RWPE2 (cell line): Measurements from ENCODE around the gene EDN3.

Source experiments
- ATAC-seq: fragments of 200-7000 bp; cut with Tn5 transposase; 3 replicates; pipeline ENCODE4 v1.9.1; 2021; ENCODE audit warnings: low read depth
- DNase-seq: peaks from one replicate; pipeline ENCODE4 v3.0.0-alpha.2; 2020; ENCODE audit warnings: low spot score
- H3K27ac ChIP-seq: fragments of 450-650 bp; 2 replicates; pipeline ENCODE4 v1.5.1; 2017; ENCODE audit warnings: mild to moderate bottlenecking; ENCODE audit not compliant: poor library complexity, severe bottlenecking
- H3K27me3 ChIP-seq: fragments of 250-450 bp; sonication (Bioruptor Pico); 2 replicates; pipeline ENCODE4 v1.5.1; 2021; ENCODE audit warnings: mild to moderate bottlenecking, moderate library complexity; ENCODE audit not compliant: insufficient read depth, poor library complexity, severe bottlenecking
- H3K36me3 ChIP-seq: fragments of 250-450 bp; sonication (Bioruptor Pico); 2 replicates; pipeline ENCODE4 v1.5.1; 2020; ENCODE audit warnings: low read depth, mild to moderate bottlenecking, moderate library complexity
- H3K4me1 ChIP-seq: fragments of 250-450 bp; sonication (Bioruptor Pico); 2 replicates; pipeline ENCODE4 v1.5.1; 2021; ENCODE audit warnings: mild to moderate bottlenecking, moderate library complexity; ENCODE audit not compliant: insufficient read depth, poor library complexity, severe bottlenecking
- H3K4me3 ChIP-seq: fragments of 250-450 bp; sonication (Bioruptor Pico); 2 replicates; pipeline ENCODE4 v1.5.1; 2021; ENCODE audit warnings: mild to moderate bottlenecking, moderate library complexity; ENCODE audit not compliant: severe bottlenecking
- H3K9me3 ChIP-seq: fragments of 250-450 bp; sonication (Bioruptor Pico); 2 replicates; pipeline ENCODE4 v1.5.1; 2021; ENCODE audit warnings: mild to moderate bottlenecking, moderate library complexity; ENCODE audit not compliant: severe bottlenecking
- CTCF ChIP-seq: fragments of 450-650 bp; IDR thresholded peaks from one replicate; pipeline ENCODE4 v1.5.1; 2017; ENCODE audit warnings: mild to moderate bottlenecking, moderate library complexity; ENCODE audit not compliant: poor library complexity, severe bottlenecking

EDN3 gene

GRCh38 chr20:59300333-59301081 is at the start of gene EDN3:
EDN3 (plus strand) TSS chr20:59300611; CDS start chr20:59300813, 202 bp downstream.
- Histone ChIP-seq H3K27ac (no peak within 1 kb of the TSS), H3K36me3 (no peaks in the 10 kb centered on the region), H3K27me3 (peaks cover 98% of the 10 kb centered on the region), H3K4me1 (no peaks in the 10 kb centered on the region), H3K4me3 (no peak within 1 kb of the TSS), H3K9me3 (no peaks in the 10 kb centered on the region)
- no peak for TF ChIP-seq CTCF
- no peak for DNase-seq
- no peak for ATAC-seq

- TF ChIP-seq CTCF: no peak
- no peaks in the 10 kb centered on the region for H3K36me3 ChIP-seq
- H3K27me3 ChIP-seq: peaks cover 95% of the 10 kb centered on the region
- no peak for ATAC-seq
- no peaks in the 10 kb centered on the region for H3K4me1 ChIP-seq
- no peak overlapping the region for H3K4me3 ChIP-seq
- no peak for DNase-seq
- peaks cover 4% of the 10 kb centered on the region for H3K9me3 ChIP-seq
- no peak overlapping the region for H3K27ac ChIP-seq
These were observed 47.1 kb upstream of the EDN3 start for GRCh38 chr20:59253325-59253724.

- DNase-seq (no peak), ATAC-seq (peak; percentile 74)
- Histone ChIP-seq H3K4me1 (no peaks in the 10 kb centered on the region), H3K27ac (no peak overlapping the region), H3K4me3 (no peak overlapping the region), H3K36me3 (no peaks in the 10 kb centered on the region), H3K27me3 (peaks cover 95% of the 10 kb centered on the region), H3K9me3 (peaks cover 4% of the 10 kb centered on the region)
- peak; percentile 29 for TF ChIP-seq CTCF
These were observed 46.6 kb upstream of the EDN3 start for GRCh38 chr20:59253779-59254319.

- DNase-seq (no peak), ATAC-seq (no peak)
- no peaks in the 10 kb centered on the region for H3K4me1 ChIP-seq
- no peak for TF ChIP-seq CTCF
- peaks cover 97% of the 10 kb centered on the region for H3K27me3 ChIP-seq
- H3K4me3 ChIP-seq: no peak overlapping the region
- H3K27ac ChIP-seq: no peak overlapping the region
- H3K36me3 ChIP-seq: no peaks in the 10 kb centered on the region
- H3K9me3 ChIP-seq: peaks cover 4% of the 10 kb centered on the region
These were observed 45.2 kb upstream of the EDN3 start for GRCh38 chr20:59255256-59255655.

- Histone ChIP-seq H3K4me3 (no peak overlapping the region), H3K9me3 (no peaks in the 10 kb centered on the region), H3K27me3 (peaks cover 90% of the 10 kb centered on the region), H3K4me1 (no peaks in the 10 kb centered on the region), H3K36me3 (no peaks in the 10 kb centered on the region), H3K27ac (no peak overlapping the region)
- no peak for TF ChIP-seq CTCF
- DNase-seq (no peak), ATAC-seq (no peak)
These were observed 42.2 kb upstream of the EDN3 start for GRCh38 chr20:59258221-59258621.
